GM18867 (cell line): ENCODE data around the gene KCNV2.

Experiments used
- ATAC-seq: cut with Tn5 transposase; IDR thresholded peaks from one replicate; pipeline ENCODE4 v1.9.1; 2021; ENCODE audit warnings: mild to moderate bottlenecking, moderate library complexity; ENCODE audit not compliant: unreplicated experiment

Gene KCNV2

DNA sequence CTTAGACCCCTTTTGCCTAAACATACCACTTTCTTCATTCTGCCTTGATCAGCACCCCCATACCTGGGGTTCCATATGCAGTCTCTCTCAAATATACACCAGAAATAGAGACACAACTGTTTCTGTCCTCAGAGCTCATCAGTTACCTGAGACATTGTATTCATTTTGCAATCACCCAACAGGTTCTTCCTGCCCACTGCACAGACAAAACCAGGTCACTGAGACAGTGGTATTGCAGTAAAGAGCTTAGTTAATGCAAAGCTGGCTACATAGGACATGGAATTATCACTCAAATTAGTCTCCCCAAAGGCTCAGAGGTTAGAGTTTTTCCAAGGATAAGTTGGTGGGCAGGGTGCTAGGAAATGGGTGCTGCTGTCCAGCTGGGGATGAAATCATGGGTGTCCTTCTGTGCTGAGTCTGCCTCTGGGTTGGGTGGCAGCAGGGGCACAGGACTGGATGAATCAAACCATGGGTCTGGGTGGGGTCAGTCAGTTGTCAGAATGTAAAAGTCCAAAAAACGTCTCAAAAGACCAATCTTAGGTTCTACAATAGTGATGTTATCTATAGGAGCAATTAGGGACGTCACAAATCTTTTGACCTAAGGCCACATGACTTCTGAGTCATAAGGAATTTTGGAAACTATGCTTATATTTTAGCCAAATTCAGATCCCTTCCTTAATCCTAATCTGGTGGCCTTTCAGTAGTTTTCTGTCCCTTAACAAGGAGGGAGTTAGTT is 41.0 kb downstream of the KCNV2 start:
- no peak for ATAC-seq

DNA sequence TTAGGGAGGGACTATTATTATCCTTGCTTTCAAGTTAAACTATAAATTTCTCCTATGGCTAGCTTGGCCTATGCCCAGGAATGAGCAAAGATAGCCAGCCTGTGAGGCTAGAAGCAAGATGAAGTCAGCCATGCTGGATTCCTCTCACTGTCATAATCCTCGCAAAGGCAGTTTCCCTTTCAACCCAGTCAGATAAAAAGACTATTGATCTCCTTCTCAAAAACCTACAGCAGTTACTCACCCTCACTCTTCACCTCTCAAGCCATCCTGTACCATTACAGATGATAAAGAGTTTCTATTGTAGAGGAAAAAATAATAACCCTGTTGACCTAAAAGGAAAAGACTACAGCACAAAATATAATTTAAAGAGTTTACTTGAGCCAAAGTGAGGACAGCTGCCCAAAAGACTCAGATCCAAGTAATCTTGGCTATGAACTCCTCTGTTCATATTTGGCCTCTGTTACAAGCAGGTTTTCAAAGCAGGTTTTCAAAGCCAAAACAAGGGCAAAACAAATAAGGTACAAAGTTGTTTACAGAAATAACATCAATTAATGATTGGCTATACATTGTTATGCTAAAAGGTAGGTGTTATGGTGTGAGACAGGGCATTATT is 41.7 kb downstream of the KCNV2 start:
- ATAC-seq: no peak

DNA sequence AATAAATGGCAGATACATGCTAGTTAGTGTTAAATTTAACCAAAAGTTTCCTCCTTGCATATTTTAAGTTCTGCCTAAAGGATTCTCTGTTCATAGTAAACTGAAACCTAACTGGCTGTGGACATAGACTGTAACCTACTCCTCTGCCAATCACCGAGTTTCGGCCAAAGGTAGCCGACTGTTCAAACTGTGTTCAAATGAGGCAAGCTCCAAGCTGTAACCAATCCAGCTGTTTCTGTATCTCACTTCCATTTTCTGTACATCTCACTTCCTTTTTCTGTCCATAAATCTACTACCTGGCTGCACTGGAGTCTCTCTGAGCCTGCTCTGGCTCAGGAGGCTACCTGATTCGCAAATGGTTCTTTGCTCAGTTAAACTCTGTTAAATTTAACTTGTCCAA is 44.1 kb downstream of the KCNV2 start:
- peak; percentile 43 for ATAC-seq

DNA sequence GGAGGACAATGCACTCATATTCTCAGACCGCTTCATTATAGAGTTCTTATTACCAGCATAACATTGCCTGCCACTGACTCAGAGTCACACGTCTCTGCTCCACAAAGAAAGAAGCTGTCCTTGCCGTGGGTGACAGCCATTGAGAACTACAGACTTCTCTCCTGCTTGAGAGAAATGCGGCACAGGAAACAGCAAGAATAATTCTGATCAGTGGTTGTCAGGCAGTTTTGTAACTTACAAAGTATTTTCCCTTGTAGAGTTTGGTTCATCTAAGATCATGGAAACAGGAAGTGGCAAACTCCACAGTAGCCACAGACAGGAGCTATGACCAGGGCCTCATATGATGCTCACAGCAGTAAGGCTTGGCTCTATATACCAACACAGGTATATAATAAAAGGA is 47.0 kb downstream of the KCNV2 start:
- peak; percentile 61 for ATAC-seq

DNA sequence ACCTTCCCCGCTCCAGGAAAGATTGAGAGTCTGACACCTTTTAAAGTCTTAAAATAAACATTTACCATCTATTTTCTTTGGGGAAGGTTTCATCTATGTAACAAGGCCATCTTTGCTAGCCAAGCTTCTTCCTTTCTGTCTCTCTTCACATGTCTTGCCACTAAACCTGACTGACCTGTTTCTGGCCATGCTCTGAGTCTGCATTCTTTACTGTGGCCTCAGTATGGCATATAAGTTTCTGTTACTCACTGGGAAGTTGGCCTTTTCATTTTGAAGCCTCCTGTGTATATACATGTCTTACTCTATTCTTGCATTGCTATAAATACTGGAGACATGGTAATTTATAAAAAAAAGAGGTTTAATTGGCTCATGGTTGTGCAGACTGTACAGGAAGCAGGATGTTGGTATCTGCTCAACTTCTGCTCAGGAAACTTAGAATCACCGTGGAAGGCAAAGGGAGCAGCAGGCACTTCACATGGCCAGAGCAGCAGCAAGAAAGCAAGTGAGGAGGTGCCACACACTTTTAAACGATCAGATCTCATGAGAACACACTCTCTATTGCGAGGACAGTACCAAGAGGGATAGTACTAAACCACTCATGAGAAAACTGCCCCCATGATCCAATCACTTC is 48.1 kb downstream of the KCNV2 start:
- no peak for ATAC-seq

DNA sequence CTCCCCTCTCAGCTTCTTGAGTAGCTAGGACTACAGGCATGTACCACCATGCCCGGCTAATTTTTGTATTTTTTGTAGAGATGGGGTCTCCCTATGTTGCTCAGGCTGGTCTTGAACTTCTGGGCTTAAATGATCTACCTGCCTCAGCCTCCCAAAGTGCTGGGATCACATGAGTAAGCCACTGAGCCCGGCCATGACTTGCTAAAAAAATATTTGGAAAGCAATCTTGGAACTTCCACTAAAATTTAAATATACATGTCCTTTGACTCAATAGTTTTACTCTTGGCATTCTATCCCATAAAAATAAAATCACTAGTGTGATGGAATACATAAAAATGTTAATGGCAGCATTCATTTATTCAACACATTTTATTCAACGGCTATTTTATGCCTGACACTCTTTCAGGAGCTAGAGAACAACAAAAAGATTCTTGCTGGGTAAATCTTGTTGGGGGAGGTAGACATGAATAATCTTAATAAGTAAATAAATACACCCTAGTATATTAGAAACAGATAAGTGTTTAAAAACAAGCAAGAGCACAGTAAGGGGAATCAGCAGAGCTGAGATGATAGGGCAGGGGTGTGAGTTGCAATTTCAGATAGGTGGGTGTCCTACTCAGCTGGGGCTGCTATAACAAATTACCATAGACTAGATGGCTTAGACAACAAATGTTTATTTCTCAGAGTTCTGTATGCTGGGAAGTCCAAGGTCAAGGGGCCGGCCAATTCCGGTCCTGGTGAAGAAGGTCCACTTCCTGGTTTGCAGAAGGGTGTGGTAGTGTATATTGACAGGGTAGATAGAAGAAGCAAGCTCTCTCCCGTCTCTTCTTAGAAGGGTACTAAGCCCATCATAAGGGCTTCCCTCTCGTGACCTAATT is 50.7 kb downstream of the KCNV2 start:
- no peak for ATAC-seq

DNA sequence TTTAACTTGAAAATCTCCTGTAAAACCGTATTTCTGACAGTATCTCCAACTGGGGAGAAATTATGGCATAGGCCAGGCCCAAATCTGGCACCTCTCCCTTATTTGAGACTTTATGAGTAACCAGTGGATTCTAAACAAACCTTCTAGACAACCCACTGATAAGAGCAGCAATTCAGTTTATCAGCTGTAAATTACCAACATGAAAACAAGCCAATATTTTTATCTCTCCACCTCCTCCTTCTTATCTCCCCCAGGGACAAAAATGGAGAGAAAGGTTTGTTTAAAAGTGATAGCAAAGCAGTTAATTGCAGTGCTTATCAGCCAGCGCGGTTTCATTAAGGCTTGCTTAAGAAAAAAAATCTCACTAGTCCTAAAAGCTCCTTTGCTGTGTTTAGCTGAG is 53.8 kb downstream of the KCNV2 start:
- no peak for ATAC-seq

DNA sequence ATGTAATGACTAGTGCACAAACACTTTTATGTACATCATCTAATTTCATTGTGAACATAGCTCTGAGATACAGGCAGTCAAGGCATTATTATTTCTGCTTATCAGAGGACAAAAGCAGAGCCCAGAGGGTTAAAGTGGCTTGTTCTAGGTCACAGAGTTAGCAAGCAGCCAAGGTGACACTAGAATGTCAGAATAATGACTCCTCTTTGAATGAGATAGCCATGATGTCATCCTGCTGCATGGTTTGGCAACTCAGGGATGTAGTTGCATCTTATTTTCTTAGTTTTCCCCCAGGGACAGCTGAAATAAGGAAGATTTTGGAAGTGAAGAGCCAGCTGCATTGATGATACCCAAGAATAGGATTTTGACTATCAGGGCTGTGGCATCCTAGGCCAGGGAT is 54.4 kb downstream of the KCNV2 start:
- ATAC-seq: no peak

DNA sequence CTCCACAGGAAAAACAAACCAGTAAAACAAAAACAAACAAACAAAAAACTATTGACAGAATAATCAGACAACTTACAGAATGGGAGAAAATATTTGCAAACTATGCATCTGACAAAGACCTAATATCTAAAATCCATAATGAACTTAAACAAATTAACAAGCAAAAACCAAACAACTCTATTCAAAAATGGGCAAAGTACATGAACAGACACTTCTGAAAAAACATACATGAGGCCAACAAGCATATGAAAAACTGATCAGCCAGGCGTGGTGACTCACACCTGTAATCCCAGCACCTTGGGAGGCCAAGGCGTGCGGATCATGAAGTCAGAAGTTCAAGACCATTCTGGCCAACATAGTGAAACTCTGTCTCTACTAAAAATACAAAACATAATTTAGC is 60.1 kb downstream of the KCNV2 start:
- ATAC-seq: no peak

DNA sequence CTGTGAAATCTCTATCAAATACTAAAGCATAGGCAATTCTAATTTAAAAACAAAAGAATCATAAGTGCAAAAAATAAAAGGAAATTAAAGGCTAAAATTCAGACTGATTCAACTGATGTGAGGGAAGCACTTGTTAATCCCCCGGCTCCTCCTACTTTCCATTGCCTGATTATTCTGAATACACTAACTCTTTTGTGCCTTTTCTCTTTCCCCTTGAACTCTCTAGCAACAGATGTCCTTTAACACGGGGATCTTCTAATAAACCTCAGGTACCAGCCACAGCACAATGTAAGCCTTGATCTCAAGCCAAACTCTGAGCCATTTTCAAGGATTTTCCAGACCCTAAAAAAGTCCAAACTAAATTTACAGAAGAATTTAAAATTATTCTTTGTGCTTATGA is 61.5 kb downstream of the KCNV2 start:
- ATAC-seq: no peak
